RKO (cell line): Measurements from ENCODE around the gene TNIK.
A peak's percentile ranks its signal among the peaks of the same experiment; 100 is the strongest.

Experiments used
- DNase-seq: peaks from one replicate; pipeline ENCODE4 v3.0.0-alpha.2; 2016; ENCODE audit warnings: low spot score

The TNIK gene

DNA sequence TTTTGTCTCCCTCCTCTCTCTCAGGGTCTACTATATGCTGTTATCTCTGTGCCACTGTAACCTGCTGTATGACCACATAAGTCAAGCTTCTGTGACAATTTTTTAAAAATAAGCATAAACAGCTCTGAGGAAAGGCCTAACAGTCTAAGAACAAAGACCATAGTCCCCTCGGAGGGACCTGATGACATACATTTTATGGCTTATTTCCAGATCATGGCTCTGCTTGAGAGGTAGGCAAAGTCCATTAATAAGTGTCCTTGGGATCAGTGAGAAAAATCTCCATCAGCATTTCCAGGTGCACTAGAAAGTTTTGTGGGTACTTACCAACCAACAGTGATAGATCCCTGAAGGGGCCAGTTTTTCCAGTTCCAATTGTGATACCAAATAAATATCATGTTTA, 123.8 kb downstream of the TNIK start:
- no peak for DNase-seq

DNA sequence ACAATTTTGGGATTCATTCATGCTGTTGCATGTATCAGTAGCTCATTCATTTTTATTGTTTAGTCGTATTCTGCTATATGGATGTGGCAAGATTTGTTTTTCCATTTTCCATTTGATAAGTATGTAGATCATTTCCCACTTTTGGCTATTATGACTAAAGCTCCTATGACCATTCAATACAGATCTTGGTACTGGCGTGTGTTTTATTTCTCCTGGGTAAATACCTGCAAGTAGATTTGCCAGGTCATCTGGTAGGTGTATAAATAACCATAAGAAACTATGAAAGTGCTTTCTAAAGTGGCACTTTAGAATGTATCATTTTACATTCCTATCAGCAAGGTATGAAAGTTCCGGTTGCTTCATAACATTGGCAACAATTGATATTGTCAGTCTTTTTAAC, 124.6 kb downstream of the TNIK start:
- no peak for DNase-seq

DNA sequence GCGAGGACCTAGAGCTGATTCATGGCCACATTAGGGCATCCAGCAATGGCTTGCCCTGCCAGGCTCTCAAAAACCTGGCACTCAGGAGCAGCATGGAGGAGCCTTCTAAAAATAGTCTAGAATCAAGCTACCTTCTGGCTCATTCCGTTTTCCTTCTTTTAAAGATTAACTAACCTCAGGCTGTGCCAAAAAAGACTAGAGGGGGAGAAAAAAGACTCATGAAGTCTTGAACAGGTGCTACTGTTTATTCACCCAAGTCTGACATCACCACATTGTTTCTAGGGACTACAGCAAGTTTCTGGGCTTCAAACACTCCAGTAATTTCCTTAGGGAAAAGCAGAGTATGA, 125.8 kb downstream of the TNIK start:
- DNase-seq: no peak

DNA sequence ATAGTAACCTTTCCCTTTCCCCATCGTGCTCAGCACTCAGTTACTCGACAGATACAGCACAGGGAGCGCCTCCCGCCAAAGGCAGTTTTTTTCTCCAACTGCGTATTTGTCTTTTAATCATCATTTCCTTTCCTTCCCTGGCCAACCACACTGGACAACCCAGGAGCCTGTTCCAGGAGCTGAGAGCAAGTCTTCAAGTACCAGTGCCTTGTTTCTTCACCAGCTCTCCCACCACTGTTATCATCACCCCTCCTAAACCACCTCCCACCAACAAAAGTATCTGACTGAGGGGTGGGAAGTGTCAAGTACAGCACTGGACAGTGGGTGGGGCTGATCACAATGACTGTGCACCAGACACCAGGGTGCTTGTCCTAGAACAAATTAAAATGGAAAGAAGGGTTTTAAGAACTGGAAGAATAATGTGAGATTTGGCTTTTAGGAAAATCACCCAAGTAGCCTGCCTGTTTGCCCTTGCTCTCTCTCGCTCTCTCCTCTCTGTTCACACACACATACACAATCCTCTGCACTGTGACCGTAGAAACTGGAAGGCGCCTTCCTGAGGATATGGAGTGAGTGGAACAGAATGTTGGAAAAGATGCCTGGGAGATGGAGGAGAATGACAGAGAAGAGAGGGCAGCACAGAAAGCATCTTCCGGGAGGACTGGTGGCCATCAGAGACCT, 126.3 kb downstream of the TNIK start:
- no peak for DNase-seq

DNA sequence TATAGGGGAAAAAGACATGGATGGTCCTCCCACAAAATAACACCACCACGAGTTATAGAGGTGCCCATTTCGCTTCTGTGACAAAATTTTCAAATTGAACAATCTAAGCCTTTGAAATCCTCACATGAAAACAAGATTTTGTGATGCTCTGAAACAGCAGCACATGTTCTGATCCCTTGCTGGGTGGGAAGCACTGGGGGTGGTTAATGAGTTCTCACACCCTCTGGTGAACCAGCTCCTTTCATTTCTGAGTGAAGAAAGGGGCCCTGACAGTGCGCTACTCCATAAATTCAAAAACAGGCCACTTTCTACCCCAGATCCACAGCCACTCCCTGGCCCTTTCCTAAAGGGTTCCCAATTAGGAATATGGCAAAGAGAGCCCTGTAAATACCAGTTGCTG, 129.3 kb downstream of the TNIK start:
- no peak for DNase-seq

DNA sequence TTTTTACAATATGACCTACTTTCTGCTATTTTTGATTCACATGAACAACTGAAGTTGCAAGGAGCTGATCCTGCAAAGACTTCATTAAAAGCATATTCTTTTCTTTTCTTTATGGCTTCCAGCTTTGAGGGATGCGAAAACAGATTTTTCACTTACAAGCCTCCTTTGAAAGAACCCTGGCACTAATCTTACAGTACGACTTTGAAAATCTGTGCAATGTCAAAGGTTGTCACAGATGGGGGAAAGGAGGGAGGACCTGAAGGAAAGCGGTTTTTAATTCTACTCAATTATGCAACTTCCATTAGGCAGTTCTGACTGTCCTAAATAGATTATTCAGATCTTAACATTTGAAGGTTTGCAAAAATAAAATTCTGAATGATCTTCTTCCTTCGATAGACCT, 130.5 kb downstream of the TNIK start:
- no peak for DNase-seq

DNA sequence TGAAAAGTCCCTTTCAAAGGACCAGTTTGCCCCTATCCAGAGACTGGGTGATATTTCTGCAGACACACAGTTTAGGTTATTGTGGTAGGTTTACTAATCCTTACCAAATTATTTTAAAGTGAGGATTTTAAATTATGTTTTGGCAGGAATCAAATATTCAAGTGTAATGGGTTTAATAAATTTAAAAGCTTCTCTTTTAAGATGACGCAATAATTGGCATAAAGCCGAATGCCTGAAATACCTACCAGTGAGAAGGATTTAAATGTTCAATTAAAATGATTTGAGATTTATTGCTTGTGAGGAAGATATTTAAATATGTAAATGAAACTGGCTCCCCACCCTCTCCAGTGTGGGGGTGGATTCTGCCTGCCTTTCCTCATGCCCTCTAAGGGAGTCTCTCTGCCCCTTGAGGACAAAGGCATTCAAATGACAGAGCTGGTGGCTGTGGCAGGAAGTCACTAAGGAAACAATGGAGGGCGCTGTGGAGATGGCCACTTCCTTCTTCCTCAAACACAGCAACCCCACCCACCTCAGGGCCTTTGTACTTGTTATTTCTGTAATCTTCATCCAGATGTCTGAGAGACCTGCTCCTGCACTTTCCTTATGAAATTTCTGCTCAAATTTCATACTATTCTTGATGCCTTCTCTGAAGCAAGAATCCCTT, 131.7 kb downstream of the TNIK start:
- DNase-seq: peak; percentile 19

DNA sequence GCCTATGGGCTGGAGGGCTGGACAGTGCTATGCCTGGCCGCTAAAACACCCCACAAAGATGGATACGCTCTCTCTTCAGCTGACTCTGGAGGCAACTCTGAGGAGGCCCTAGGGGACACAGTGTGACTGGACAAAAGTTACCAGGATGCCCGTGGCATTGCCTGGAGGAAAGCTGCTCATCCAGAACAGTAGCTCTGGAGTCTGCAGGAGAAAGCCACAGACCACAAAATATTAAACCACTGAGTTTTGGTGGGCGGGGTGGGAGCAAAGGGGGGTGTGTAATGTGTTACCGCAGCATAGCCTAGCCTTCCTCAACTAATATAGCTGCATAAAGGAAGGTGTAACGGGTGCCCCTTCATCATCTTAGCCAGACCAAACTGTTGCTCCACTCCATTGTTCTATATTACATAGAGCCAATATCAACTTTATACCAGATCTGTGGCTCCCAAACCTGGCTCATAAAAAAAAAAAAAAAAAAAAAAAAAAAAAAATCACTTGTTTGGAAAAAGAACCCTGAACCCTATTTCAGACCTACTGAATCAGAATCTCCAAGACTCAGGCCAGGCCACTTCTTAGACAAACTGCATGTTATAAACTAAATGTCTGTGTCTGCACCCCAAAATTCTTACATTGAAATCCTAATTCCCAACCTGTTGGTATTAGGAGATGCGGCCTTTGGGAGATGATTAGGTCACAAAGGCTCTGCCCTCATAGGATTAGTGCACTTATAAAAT, 132.6 kb downstream of the TNIK start:
- DNase-seq: no peak

DNA sequence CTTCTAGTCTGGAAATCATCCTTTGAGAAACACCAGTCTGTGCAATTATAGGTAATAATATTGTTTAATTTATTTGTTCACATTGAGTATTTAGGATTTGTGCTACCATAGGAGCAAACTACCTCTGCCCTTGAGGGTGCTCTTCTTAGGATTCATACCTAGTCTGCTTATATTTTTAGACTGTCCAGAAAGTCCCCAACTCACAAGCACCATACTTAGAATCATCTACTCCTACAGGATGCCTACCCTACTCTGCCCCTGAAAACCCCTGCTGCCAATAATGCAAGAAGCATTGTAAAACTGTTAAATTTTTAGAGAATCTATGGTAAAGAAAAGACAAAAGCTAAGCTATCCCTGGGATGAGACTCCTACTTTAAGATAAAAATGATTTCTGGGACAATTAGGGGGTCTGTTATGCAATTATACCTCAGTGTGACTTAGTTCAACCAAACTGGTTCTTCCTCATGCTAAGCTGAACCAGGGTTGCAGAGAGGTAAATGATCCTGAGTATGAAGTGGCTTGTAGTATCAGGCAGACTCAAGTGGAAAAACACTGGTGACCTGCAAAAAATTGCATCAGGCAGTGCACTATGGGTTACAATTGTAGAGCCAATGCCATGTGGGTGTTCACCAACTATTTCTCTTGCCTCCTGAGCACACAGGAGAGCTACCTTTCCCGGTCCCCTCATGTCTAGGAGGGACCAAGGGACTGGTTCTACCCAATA, 133.3 kb downstream of the TNIK start:
- no peak for DNase-seq

DNA sequence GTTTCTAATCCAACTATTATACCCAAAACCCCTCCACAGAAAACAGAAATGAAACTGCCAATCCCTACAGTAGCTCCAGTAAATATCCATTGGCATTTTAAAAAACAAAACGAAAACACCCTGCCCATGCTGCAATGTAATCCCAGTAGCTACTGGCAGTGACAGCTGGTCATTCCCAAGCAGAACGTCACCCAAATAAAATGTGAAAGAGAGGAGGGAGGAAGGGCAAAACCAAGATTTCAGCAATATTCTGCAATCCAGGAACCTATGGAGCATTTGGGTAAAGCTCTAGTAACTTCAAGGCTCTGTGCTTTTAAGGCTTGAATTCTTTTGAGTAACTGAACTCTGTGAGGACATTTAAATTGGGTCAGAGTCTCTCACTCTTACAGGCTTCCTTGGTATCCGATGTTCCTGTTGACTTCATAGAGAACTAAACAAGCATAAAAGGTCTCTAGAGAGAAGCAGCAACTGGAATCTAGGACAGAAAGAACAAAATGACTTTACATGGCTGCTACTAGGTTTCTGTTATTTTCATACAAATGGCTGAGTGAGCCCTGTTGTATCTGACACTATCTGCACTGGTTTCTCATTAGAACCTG, 136.2 kb downstream of the TNIK start:
- DNase-seq: no peak

DNA sequence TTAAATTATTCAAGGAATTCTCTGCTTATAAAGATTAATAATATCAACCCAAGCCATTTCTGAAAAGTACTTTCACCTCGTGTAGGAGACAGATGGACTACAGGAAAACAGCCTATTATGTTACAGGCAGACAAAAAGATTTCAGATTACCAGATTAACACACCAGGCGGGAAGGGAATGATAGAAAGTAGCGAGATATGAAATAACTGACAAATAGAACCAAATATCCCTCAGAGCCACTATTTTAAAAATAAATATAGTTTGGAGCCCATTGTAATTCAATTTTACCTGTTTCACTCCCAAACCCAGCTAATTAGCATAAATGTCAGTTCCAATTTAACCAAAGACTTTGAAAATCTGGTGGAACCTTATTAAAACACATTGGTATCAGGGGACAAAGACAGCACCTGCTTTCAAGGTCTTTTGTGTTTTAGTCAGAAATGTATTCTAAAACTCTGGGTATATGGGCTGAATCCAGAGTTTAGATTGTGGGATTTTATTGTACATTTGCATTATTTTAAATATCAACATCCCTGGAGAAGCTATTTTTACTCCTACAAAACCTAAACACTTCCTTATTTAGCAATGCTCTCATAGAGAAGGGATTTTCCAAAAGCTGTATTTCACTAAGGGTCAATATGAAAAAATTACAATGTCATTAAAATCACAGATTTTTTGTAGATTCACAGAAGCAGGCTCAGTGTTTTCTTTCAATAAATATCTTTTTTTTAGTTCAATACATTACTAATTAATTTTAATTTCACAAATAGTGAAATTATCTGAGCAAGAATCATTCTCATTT, 138.4 kb downstream of the TNIK start:
- no peak for DNase-seq

DNA sequence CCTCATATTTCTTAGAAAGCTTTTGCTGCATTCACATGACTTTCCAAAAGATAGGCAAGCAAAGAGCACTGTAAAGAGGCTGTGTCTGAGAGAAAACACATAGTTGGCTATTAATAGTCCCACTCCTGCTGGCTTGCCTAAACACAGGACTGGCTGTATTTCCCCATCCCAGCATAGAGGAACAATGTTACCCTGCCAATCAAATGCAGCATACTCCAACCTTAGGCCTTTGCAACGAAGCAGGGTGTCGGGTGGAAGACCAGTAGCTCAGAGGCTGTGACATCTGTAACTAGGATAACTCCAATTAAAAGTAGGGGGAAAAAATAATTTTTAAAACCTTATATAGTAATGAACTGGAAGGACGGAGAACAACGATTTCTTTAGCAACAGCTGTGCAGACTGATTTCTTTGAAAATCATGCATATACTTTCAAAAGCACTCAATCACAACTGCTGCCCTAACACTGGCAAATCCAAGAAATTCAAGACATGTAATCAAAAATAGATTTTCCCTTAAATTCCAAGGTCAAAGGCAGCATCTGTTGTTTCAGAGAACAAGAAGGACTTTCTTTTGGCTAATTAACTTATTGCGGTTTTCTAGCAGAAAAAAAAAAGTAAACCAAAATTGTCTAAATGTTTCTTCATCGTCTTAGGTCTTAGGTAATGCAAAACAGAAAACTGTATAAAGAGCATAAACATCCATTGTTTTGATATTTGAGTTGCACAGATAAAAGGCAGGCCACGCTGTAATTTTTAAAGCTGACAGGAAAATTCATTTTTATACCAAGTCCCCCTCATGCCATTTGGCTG, 139.3 kb downstream of the TNIK start:
- DNase-seq: no peak

DNA sequence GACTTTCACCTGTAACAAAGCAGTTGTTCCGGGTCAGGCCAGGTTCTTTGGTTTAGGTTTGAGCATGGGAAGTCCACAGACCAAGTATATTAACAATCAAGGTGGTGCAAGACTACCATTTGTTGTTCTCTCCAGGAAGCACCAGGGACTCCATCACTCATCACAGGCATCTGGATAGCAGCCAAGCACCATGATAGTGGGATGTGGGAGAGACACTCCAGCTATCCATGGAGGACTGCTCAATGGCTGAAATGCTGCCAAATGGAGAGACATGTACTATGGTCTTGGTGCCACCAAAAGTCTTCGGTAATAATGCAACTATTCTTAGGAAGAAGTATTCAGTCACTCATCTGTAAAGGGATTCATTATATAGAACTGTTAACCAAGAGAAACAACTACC, 143.0 kb downstream of the TNIK start:
- DNase-seq: no peak

DNA sequence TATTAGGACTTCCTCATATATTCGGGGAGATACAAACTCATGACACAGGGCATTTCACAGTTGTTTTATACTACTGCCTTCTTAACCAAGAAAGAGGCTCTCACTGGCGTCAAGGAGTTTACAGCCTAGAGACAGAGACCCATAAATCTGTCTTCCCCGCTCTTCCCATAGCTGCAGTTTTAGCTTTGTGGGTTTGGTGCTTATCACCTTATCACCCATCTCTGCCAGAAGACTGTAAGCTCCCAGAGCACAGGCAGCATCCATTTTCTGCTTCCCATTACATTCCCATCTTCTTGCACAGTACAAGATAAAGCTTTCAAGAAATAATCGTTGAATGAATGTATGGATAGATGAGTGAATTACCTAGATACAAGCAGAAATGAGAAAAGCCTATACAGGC, 144.3 kb downstream of the TNIK start:
- DNase-seq: no peak

DNA sequence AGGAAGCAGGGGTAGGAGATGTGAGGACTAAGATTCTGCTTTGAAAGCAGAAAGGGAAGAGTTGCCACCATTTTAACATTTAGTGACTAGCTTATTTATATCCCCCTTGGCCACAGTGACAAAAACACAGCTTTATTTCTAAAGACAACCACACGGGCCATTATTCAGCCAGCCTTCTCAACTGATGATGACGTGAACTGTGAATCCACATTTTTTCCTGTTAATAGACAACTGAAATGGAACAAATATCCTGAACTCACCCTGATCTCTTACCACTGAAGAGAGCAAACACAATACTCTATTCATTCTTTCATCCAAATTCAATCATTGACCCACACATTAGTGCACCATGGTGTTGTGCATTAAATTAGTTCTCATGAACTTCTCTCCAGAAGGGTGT, 145.1 kb downstream of the TNIK start:
- no peak for DNase-seq

DNA sequence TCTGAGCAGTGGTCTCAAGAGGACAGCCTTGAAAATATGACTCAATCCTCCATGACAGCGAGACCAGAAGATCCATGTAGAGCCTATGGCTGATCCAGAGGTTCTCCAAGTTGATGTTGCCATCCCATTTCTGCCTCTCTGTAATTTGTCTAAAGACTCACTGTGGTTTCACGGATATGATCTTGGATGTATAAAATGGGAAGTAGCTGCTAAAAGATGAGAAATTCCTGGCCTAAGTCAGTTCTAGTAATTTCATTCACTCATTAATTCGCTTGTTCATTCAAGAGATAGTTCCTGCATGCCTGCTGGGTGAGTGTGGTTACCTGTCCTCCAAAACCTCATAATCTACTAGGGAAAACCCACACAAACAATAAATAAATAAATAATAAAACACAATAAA, 145.9 kb downstream of the TNIK start:
- DNase-seq: no peak

DNA sequence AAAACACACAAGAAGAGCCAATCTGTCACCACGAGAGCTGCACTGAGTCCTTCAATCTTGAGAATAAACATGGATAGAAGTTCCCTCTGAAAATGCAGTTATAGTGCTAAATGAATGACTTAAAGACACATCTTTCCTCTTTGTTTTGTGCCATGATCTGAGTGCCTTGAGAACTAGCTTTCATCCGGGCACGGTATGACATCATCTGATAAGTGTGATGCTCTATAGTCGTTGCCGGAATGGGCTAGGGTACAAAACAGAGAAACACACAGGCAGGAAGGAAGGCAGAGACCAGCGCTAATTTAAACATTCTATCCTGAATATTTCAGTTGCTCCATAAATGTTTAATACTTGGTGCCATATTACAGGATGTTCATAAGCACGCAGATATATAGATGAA, 146.5 kb downstream of the TNIK start:
- DNase-seq: no peak

DNA sequence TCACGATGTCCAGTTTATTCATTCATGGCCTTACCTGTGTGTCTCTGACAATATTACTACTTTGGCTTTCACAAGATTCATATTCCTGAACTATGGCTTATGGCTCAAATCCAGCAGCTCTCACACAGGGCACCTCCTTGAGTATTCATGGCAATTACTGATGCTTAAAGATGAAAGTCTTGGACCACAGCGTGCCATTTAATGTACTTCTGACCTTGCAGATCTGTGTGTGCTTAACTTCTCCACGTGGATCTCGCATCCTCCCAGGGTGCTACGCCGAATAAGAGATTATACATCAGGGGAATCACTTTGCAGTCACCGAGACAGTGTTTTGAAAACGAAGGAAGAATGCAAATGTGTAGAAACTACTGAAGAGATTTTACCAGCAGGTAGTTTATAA, 147.5 kb downstream of the TNIK start:
- no peak for DNase-seq

DNA sequence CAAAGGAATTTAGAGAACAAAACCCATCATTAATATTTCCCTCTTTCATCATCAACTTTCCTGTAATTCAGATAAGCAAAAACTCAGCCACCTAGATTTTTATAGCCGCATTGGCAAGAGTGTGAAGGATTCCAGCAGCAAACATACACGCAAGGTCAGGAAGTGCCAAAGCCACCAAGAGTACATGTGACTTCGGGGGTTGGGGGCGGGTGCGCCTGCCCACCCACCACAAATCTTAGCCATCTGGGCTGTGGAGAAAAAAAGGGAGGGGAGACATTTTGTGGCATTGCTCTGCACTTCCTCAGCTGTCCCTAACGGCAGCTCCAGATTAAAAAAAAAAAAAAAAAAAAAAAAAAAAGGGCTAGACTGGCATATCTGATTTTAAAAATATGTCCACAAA, 148.4 kb downstream of the TNIK start:
- no peak for DNase-seq

DNA sequence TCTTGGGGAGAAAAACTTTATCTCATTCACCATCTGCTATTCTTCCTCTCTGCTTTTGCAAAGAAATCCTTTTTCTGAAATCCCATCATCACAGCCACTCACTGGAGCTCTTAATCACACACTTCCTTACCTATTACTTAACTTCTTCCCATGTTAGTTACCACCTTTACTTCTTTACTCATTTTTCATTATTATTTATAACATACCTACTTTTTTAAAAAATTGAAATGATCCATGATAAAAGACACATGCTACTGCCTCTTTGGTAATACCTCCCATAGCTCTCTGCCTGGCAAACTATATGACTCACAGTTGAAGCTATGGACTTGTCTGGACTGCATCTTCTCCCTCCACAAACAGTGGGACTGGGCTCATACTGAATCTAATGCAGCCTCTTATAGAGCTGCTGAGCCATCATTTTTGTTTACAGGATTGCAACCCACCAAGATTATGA, 150.3 kb downstream of the TNIK start:
- DNase-seq: peak; percentile 29

DNA sequence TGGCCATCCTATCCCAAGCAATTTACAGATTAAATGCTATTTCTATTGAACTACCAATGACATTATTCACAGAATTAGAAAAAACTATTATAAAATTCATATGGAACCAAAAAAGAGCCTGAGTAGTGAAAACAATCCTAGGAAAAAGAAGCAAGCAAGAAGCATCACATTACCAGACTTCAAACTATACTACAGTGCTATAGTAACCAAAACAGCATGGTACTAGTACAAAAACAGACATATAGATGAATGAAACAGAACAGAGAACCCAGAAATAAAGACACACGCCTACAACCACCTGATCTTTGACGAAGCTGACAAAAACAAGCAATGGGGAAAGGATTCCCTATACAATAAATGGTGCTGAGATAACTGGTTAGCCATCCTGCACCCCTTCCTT, 152.2 kb downstream of the TNIK start:
- DNase-seq: no peak
